ENCODE measurements around the gene ENDOD1. TPM values are rescaled to one million over a fixed set of nuclear protein-coding genes. Genes with fewer than 3 reads are reported as not detected.
"Not testable (repeated sequence)": the region's sequence is repeated elsewhere in the genome, so short reads cannot be mapped to it uniquely, and the experiment has no call there.

The ENDOD1 gene
- total RNA-seq, 1 experiment from 2014 or later = 32.1 TPM

GRCh38 chr11:95042906-95043305 lies 46.7 kb upstream of the ENDOD1 start:
- intact Hi-C loops (cut with micrococcal nuclease) = no loop called here
- Histone ChIP-seq H3K27me3 (ENCODE audit: low read length) (peaks cover 49% of the 10 kb centered on the region), H3K36me3 (ENCODE audit: low read depth, low read length) (no peaks in the 10 kb centered on the region), H3F3A (ENCODE audit: low read length, unreplicated experiment) (no peaks in the 10 kb centered on the region), H3K27ac (ENCODE audit: low read length) (no peak overlapping the region), H3K9me3 (ENCODE audit: low read length) (no peaks in the 10 kb centered on the region), H3K4me1 (ENCODE audit: insufficient read depth, low read length) (no peaks in the 10 kb centered on the region), H4K20me1 (ENCODE audit: low read length) (no peaks in the 10 kb centered on the region), H3K4me2 (ENCODE audit: low read length) (no peak overlapping the region), H3K9me2 (replicated peaks; ENCODE audit: low read length) (no peaks in the 10 kb centered on the region), H3K4me3 (ENCODE audit: low read length) (no peak overlapping the region), H2AFZ (ENCODE audit: low read length) (no peak overlapping the region), H3K79me2 (ENCODE audit: low read length) (no peaks in the 10 kb centered on the region), H3K9ac (ENCODE audit: low read length) (no peak overlapping the region)
- no peak for ATAC-seq
- ChIA-PET POLR2A (ENCODE audit: unreplicated experiment) (no interaction called here), CTCF (no interaction called here)
- no peak for DNase-seq
- no TSS peak for BruUV-seq (replicated peaks)
- TF ChIP-seq EZH2phosphoT487 (IDR thresholded peaks at IDR 0.05; ENCODE audit: borderline replicate concordance, low read length) (no peak), CTCF (conservative IDR thresholded peaks at IDR 0.05; ENCODE audit: low read depth, low read length) (no peak), EZH2 (IDR thresholded peaks at IDR 0.05; ENCODE audit: low read length, unreplicated experiment) (no peak)

- Histone ChIP-seq H2AFZ (ENCODE audit: low read length) (no peak overlapping the region), H3K79me2 (ENCODE audit: low read length) (no peaks in the 10 kb centered on the region), H3K9me2 (replicated peaks; ENCODE audit: low read length) (no peaks in the 10 kb centered on the region), H3K4me2 (ENCODE audit: low read length) (no peak overlapping the region), H3K9ac (ENCODE audit: low read length) (no peak overlapping the region), H3K27ac (ENCODE audit: low read length) (no peak overlapping the region), H3K4me3 (ENCODE audit: low read length) (no peak overlapping the region), H3K9me3 (ENCODE audit: low read length) (no peaks in the 10 kb centered on the region), H3K4me1 (ENCODE audit: insufficient read depth, low read length) (no peaks in the 10 kb centered on the region), H3K36me3 (ENCODE audit: low read depth, low read length) (no peaks in the 10 kb centered on the region), H3F3A (ENCODE audit: low read length, unreplicated experiment) (no peaks in the 10 kb centered on the region), H4K20me1 (ENCODE audit: low read length) (no peaks in the 10 kb centered on the region), H3K27me3 (ENCODE audit: low read length) (peaks cover 60% of the 10 kb centered on the region)
- no TSS peak for BruUV-seq (replicated peaks)
- intact Hi-C loops (cut with micrococcal nuclease) = no loop called here
- ChIA-PET POLR2A (ENCODE audit: unreplicated experiment) (no interaction called here), CTCF (no interaction called here)
- no peak for ATAC-seq
- no peak for DNase-seq
- no peak for TF ChIP-seq CTCF (conservative IDR thresholded peaks at IDR 0.05; ENCODE audit: low read depth, low read length)
- no peak for TF ChIP-seq EZH2phosphoT487 (IDR thresholded peaks at IDR 0.05; ENCODE audit: borderline replicate concordance, low read length)
- no peak for TF ChIP-seq EZH2 (IDR thresholded peaks at IDR 0.05; ENCODE audit: low read length, unreplicated experiment)
Measured at GRCh38 chr11:95044010-95044409, 45.6 kb upstream of the ENDOD1 start.

- H3K4me3 ChIP-seq (ENCODE audit: low read length) = no peak overlapping the region
- H3K9ac ChIP-seq (ENCODE audit: low read length) = no peak overlapping the region
- H2AFZ ChIP-seq (ENCODE audit: low read length) = no peak overlapping the region
- intact Hi-C loops (cut with micrococcal nuclease) = no loop called here
- TF ChIP-seq CTCF (conservative IDR thresholded peaks at IDR 0.05; ENCODE audit: low read depth, low read length) (no peak), EZH2 (IDR thresholded peaks at IDR 0.05; ENCODE audit: low read length, unreplicated experiment) (no peak), EZH2phosphoT487 (IDR thresholded peaks at IDR 0.05; ENCODE audit: borderline replicate concordance, low read length) (no peak)
- H3K27me3 ChIP-seq (ENCODE audit: low read length) = peaks cover 62% of the 10 kb centered on the region
- ChIA-PET POLR2A (ENCODE audit: unreplicated experiment) (no interaction called here), CTCF (no interaction called here)
- H3K4me1 ChIP-seq (ENCODE audit: insufficient read depth, low read length) = no peaks in the 10 kb centered on the region
- no TSS peak for BruUV-seq (replicated peaks)
- H3K79me2 ChIP-seq (ENCODE audit: low read length) = no peaks in the 10 kb centered on the region
- no peaks in the 10 kb centered on the region for H3K9me3 ChIP-seq (ENCODE audit: low read length)
- no peaks in the 10 kb centered on the region for H3F3A ChIP-seq (ENCODE audit: low read length, unreplicated experiment)
- no peaks in the 10 kb centered on the region for H3K9me2 ChIP-seq (replicated peaks; ENCODE audit: low read length)
- H4K20me1 ChIP-seq (ENCODE audit: low read length) = no peaks in the 10 kb centered on the region
- ATAC-seq (no peak), DNase-seq (no peak)
- H3K4me2 ChIP-seq (ENCODE audit: low read length) = no peak overlapping the region
- H3K27ac ChIP-seq (ENCODE audit: low read length) = no peak overlapping the region
- H3K36me3 ChIP-seq (ENCODE audit: low read depth, low read length) = no peaks in the 10 kb centered on the region
Measured at GRCh38 chr11:95045812-95046211, 43.8 kb upstream of the ENDOD1 start.

GRCh38 chr11:95049122-95049521 lies 40.5 kb upstream of the ENDOD1 start, which contains the start of gene KDM4F:
Gene KDM4F, plus strand, starts transcription at chr11:95049422.
- H3K79me2 ChIP-seq (ENCODE audit: low read length); H4K20me1 ChIP-seq (ENCODE audit: low read length); H2AFZ ChIP-seq (ENCODE audit: low read length); H3K9ac ChIP-seq (ENCODE audit: low read length); H3K4me1 ChIP-seq (ENCODE audit: insufficient read depth, low read length); H3K9me2 ChIP-seq (replicated peaks; ENCODE audit: low read length); ATAC-seq; DNase-seq; H3K9me3 ChIP-seq (ENCODE audit: low read length); POLR2A ChIA-PET (ENCODE audit: unreplicated experiment); H3K4me2 ChIP-seq (ENCODE audit: low read length); CTCF ChIA-PET; H3K27ac ChIP-seq (ENCODE audit: low read length); H3K4me3 ChIP-seq (ENCODE audit: low read length); H3K36me3 ChIP-seq (ENCODE audit: low read depth, low read length); H3F3A ChIP-seq (ENCODE audit: low read length, unreplicated experiment); BruUV-seq (replicated peaks); intact Hi-C loops (cut with micrococcal nuclease): not testable (repeated sequence)
- peaks cover 53% of the 10 kb centered on the region for H3K27me3 ChIP-seq (ENCODE audit: low read length)
